ENCODE data around the gene ADGRV1.

DNA sequence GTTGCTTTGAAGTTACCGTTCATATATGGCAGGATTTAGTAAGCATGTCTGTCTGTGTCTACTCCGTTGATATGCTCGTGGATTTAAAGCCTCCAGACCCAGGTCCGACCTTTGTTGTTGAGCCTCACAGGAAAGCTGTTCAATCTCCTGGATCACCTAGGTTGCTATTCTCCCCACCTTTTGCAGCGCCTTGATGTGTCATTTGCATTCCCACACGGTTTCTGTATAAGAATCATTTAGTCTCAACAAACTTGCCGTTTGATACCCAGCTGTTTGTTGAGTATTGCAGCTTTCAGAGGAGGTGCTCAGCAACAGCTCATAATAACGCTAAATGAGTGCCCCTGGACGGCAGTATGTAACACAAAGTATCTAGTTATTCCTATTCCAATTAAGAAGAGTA lies 1.2 kb upstream of the ADGRV1 start:
- TF ChIP-seq CTCF (tag by site-specific recombination; IDR thresholded peaks at IDR 0.05) (no peak), GLI2 (tag by site-specific recombination; IDR thresholded peaks at IDR 0.05; ENCODE audit: borderline replicate concordance, low read depth) (no peak), ZNF501 (tag by site-specific recombination; IDR thresholded peaks at IDR 0.05) (no peak), ZNF292 (tag by site-specific recombination; IDR thresholded peaks at IDR 0.05; ENCODE audit: borderline replicate concordance, low read depth) (no peak), TCF7L2 (IDR thresholded peaks at IDR 0.05; ENCODE audit: borderline replicate concordance, low read depth, low read length) (no peak), ZNF777 (tag by site-specific recombination; IDR thresholded peaks at IDR 0.05; ENCODE audit: borderline replicate concordance) (no peak), ZNF274 (IDR thresholded peaks at IDR 0.05; ENCODE audit: low read length) (no peak), ZNF274 (tag by site-specific recombination; IDR thresholded peaks at IDR 0.05; ENCODE audit: borderline replicate concordance) (no peak), YY1 (tag by site-specific recombination; IDR thresholded peaks at IDR 0.05) (no peak), ZNF558 (tag by site-specific recombination; IDR thresholded peaks at IDR 0.05) (no peak)
- TF ChIP-seq, protein P1, sequence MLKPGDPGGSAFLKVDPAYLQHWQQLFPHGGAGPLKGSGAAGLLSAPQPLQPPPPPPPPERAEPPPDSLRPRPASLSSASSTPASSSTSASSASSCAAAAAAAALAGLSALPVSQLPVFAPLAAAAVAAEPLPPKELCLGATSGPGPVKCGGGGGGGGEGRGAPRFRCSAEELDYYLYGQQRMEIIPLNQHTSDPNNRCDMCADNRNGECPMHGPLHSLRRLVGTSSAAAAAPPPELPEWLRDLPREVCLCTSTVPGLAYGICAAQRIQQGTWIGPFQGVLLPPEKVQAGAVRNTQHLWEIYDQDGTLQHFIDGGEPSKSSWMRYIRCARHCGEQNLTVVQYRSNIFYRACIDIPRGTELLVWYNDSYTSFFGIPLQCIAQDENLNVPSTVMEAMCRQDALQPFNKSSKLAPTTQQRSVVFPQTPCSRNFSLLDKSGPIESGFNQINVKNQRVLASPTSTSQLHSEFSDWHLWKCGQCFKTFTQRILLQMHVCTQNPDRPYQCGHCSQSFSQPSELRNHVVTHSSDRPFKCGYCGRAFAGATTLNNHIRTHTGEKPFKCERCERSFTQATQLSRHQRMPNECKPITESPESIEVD (tag by site-specific recombination; IDR thresholded peaks at IDR 0.05), result no peak
- TF ChIP-seq, protein P2, sequence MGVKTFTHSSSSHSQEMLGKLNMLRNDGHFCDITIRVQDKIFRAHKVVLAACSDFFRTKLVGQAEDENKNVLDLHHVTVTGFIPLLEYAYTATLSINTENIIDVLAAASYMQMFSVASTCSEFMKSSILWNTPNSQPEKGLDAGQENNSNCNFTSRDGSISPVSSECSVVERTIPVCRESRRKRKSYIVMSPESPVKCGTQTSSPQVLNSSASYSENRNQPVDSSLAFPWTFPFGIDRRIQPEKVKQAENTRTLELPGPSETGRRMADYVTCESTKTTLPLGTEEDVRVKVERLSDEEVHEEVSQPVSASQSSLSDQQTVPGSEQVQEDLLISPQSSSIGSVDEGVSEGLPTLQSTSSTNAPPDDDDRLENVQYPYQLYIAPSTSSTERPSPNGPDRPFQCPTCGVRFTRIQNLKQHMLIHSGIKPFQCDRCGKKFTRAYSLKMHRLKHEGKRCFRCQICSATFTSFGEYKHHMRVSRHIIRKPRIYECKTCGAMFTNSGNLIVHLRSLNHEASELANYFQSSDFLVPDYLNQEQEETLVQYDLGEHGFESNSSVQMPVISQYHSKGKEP (tag by site-specific recombination; IDR thresholded peaks at IDR 0.05), result no peak
- TF ChIP-seq, protein P3, sequence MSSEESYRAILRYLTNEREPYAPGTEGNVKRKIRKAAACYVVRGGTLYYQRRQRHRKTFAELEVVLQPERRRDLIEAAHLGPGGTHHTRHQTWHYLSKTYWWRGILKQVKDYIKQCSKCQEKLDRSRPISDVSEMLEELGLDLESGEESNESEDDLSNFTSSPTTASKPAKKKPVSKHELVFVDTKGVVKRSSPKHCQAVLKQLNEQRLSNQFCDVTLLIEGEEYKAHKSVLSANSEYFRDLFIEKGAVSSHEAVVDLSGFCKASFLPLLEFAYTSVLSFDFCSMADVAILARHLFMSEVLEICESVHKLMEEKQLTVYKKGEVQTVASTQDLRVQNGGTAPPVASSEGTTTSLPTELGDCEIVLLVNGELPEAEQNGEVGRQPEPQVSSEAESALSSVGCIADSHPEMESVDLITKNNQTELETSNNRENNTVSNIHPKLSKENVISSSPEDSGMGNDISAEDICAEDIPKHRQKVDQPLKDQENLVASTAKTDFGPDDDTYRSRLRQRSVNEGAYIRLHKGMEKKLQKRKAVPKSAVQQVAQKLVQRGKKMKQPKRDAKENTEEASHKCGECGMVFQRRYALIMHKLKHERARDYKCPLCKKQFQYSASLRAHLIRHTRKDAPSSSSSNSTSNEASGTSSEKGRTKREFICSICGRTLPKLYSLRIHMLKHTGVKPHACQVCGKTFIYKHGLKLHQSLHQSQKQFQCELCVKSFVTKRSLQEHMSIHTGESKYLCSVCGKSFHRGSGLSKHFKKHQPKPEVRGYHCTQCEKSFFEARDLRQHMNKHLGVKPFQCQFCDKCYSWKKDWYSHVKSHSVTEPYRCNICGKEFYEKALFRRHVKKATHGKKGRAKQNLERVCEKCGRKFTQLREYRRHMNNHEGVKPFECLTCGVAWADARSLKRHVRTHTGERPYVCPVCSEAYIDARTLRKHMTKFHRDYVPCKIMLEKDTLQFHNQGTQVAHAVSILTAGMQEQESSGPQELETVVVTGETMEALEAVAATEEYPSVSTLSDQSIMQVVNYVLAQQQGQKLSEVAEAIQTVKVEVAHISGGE (tag by site-specific recombination; conservative IDR thresholded peaks at IDR 0.05; ENCODE audit: low read depth), result no peak
- TF ChIP-seq, protein P4, sequence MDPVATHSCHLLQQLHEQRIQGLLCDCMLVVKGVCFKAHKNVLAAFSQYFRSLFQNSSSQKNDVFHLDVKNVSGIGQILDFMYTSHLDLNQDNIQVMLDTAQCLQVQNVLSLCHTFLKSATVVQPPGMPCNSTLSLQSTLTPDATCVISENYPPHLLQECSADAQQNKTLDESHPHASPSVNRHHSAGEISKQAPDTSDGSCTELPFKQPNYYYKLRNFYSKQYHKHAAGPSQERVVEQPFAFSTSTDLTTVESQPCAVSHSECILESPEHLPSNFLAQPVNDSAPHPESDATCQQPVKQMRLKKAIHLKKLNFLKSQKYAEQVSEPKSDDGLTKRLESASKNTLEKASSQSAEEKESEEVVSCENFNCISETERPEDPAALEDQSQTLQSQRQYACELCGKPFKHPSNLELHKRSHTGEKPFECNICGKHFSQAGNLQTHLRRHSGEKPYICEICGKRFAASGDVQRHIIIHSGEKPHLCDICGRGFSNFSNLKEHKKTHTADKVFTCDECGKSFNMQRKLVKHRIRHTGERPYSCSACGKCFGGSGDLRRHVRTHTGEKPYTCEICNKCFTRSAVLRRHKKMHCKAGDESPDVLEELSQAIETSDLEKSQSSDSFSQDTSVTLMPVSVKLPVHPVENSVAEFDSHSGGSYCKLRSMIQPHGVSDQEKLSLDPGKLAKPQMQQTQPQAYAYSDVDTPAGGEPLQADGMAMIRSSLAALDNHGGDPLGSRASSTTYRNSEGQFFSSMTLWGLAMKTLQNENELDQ (tag by site-specific recombination; IDR thresholded peaks at IDR 0.05; ENCODE audit: low read depth), result no peak
